GM21515 (cell line): Measurements from ENCODE around the gene LTB.

ENCODE experiments used
- ATAC-seq: cut with Tn5 transposase; IDR thresholded peaks from one replicate; pipeline ENCODE4 v1.9.1; 2021; ENCODE audit not compliant: unreplicated experiment

The LTB gene

DNA sequence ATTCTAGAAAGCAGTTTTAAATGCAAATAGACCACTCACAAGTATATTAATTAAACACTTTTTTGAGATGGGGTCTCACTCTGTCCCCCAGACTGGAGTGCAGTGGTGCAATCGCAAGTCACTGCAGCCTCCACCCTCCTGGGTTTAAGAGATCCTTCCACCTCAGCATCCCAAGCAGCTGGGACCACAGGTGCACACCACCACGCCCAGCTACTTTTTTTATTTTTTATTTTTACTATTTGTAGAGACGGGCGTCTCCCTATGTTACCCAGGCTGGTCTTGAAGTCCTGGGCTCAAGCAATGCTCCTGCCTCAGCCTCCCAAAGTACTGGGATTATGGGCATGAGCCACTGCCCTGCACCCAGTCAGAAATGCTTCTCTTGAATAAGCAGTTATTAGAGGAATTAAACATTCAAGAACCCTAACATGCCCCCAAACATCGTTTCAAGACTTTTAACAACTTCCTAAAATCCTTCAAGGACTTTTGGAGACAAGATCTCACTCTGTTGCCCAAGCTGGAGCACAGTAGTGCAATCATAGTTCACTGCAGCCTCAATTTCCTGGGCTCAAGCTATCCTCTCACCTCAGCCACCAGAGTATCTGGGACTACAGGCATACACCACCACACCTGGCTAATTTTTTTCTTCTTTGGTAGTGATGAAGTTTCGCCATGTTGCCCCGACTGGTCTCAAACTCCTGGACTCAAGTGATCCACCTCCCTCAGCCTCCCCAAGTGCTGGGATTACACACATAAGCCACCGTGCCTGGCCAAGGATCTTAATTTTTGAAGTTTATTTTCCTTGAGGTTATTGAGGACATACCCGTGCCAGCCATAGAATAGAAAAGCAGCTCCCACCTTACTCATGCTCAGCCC, 50.2 kb downstream of the LTB start:
- ATAC-seq, result no peak

DNA sequence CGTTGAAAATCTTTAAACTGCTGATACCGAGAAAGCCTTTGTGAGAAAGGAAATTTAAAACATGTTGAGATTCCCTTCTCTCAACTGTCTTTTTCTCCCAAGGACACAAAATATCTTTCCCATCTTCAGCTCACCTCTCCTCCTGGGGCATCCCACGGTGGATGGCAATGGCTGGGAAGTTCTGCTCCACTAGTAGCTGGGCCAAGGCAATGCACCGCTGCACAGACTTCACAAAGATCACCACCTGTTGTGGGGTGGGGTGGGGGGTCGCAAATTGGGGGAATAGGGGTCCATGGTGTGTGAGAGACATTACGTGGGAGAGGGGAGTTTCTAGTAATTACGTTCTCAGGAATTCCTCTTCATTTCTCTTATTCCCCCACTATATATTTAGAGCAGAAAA, 51.1 kb downstream of the LTB start:
- no peak for ATAC-seq

DNA sequence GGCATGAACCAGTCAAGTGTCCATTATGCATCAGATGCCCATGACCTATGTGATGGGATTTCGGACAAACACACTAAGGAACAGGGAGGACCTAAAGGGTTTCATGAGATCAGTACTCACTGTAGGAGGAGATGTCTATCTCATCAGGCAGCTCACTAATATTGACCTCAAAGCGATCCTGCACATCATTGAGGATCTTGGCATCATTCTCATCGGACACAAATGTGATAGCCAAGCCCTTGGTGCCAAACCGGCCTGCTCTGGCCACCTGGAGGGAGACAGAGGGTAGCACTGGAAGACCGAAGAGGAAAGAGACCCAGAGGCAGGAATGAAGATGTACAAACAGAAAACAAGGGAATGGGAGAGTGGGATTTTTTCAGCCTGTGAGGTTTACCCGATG, 51.6 kb downstream of the LTB start:
- no peak for ATAC-seq
